ENCODE measurements around the gene WSB1. TPM values are rescaled to one million over a fixed set of nuclear protein-coding genes. Genes with fewer than 3 reads are reported as not detected.

WSB1 gene
- polyA plus RNA-seq, 1 experiment: 163 TPM

GRCh38 chr17:27355419-27355818, 61.5 kb downstream of the WSB1 start:
- TF ChIP-seq CTCF (IDR thresholded peaks at IDR 0.05; ENCODE audit: insufficient read depth, low read depth, low read length): no peak
- DNase-seq (ENCODE audit: low read depth): no peak
- Histone ChIP-seq H3K36me3 (ENCODE audit: control insufficient read depth, insufficient read depth, low read length) (no peaks in the 10 kb centered on the region; the same call in 1 of the 2 replicates), H3K4me3 (ENCODE audit: low read depth, low read length) (no peak overlapping the region), H3K27me3 (ENCODE audit: control insufficient read depth, insufficient read depth, low read length) (no peaks in the 10 kb centered on the region)
- POLR2A ChIA-PET: no interaction called here
- CTCF ChIA-PET: interaction anchor here (1.1 to 17.8 kb wide), 8 partner anchors 8 to 245 kb away, joined by 3 to 231 read pairs (median 12); no protein-coding TSS in a partner anchor

- ChIA-PET CTCF (interaction anchor here (2.5 to 17.8 kb wide), 3 partner anchors 76 to 244 kb away, joined by 15 to 231 read pairs (median 23); no protein-coding TSS in a partner anchor), POLR2A (no interaction called here)
- Histone ChIP-seq H3K27me3 (ENCODE audit: control insufficient read depth, insufficient read depth, low read length) (no peaks in the 10 kb centered on the region), H3K36me3 (ENCODE audit: control insufficient read depth, insufficient read depth, low read length) (no peaks in the 10 kb centered on the region; the same call in 1 of the 2 replicates), H3K4me3 (ENCODE audit: low read depth, low read length) (no peak overlapping the region)
- no peak for DNase-seq (ENCODE audit: low read depth)
- no peak for TF ChIP-seq CTCF (IDR thresholded peaks at IDR 0.05; ENCODE audit: insufficient read depth, low read depth, low read length)
These were observed 62.3 kb downstream of the WSB1 start for GRCh38 chr17:27356091-27356705.

GRCh38 chr17:27357236-27357635, 63.3 kb downstream of the WSB1 start:
- no peaks in the 10 kb centered on the region for H3K27me3 ChIP-seq (ENCODE audit: control insufficient read depth, insufficient read depth, low read length)
- ChIA-PET POLR2A (no interaction called here), CTCF (interaction anchor here (17.8 kb wide), 1 partner anchor 243 kb away, joined by 231 read pairs; no protein-coding TSS in a partner anchor)
- no peak overlapping the region for H3K4me3 ChIP-seq (ENCODE audit: low read depth, low read length)
- no peak for TF ChIP-seq CTCF (IDR thresholded peaks at IDR 0.05; ENCODE audit: insufficient read depth, low read depth, low read length)
- no peaks in the 10 kb centered on the region; the same call in 1 of the 2 replicates for H3K36me3 ChIP-seq (ENCODE audit: control insufficient read depth, insufficient read depth, low read length)
- no peak for DNase-seq (ENCODE audit: low read depth)

- no peak for TF ChIP-seq CTCF (IDR thresholded peaks at IDR 0.05; ENCODE audit: insufficient read depth, low read depth, low read length)
- Histone ChIP-seq H3K27me3 (ENCODE audit: control insufficient read depth, insufficient read depth, low read length) (no peaks in the 10 kb centered on the region), H3K36me3 (ENCODE audit: control insufficient read depth, insufficient read depth, low read length) (no peaks in the 10 kb centered on the region), H3K4me3 (ENCODE audit: low read depth, low read length) (no peak overlapping the region)
- DNase-seq (ENCODE audit: low read depth): no peak
- ChIA-PET CTCF (interaction anchor here (0.9 to 17.8 kb wide), 3 partner anchors 70 to 240 kb away, joined by 3 to 231 read pairs (median 3); no protein-coding TSS in a partner anchor), POLR2A (no interaction called here)
These were observed 66.6 kb downstream of the WSB1 start for GRCh38 chr17:27360507-27360906.

GRCh38 chr17:27361695-27362094, 67.8 kb downstream of the WSB1 start:
- H3K27me3 ChIP-seq (ENCODE audit: control insufficient read depth, insufficient read depth, low read length): no peaks in the 10 kb centered on the region
- POLR2A ChIA-PET: no interaction called here
- no peaks in the 10 kb centered on the region for H3K36me3 ChIP-seq (ENCODE audit: control insufficient read depth, insufficient read depth, low read length)
- no peak overlapping the region for H3K4me3 ChIP-seq (ENCODE audit: low read depth, low read length)
- DNase-seq (ENCODE audit: low read depth): no peak
- CTCF ChIA-PET: interaction anchor here (1.0 to 3.3 kb wide), 3 partner anchors 7 to 238 kb away, joined by 3 to 14 read pairs (median 10); no protein-coding TSS in a partner anchor
- TF ChIP-seq CTCF (IDR thresholded peaks at IDR 0.05; ENCODE audit: insufficient read depth, low read depth, low read length): no peak

Data from BJ (cell line).